ENCODE results near the gene OSBPL10.

DNA sequence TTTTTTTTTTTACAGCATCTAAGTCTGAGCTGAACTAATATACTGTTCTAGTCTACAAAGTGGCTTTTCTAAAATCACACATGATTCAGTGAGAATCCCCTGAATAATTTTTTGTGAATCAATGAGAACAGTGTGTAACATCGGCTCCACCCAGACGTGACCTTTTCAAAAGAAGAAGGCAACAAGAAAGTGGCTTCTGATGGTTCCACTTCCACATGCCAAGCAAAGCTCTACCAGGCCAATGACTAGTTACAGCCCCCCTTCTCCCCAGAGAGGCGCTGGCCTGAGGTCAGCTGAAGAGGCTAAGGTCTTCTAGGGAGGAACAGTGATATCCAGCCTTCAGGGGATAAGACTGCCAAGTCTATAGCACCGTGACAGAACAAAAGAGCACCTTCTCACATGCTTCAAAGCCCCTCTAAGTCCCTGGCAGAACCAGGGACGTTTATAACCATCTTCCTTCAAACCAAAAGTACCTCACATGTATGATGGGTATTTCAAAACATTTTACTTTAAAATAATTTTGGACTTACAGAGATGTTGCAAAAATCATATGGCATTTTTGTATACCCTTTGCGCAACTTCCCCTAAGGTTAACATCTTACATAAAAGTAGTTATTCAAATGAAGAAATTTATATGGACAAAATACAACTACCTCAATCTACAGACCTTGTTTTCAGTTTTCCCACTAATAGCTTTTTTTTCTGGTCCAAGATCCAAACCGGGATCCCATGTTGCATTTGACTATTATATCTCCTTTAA lies 177.9 kb downstream of the OSBPL10 start:
- TF ChIP-seq, protein P1, sequence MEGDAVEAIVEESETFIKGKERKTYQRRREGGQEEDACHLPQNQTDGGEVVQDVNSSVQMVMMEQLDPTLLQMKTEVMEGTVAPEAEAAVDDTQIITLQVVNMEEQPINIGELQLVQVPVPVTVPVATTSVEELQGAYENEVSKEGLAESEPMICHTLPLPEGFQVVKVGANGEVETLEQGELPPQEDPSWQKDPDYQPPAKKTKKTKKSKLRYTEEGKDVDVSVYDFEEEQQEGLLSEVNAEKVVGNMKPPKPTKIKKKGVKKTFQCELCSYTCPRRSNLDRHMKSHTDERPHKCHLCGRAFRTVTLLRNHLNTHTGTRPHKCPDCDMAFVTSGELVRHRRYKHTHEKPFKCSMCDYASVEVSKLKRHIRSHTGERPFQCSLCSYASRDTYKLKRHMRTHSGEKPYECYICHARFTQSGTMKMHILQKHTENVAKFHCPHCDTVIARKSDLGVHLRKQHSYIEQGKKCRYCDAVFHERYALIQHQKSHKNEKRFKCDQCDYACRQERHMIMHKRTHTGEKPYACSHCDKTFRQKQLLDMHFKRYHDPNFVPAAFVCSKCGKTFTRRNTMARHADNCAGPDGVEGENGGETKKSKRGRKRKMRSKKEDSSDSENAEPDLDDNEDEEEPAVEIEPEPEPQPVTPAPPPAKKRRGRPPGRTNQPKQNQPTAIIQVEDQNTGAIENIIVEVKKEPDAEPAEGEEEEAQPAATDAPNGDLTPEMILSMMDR (IDR thresholded peaks at IDR 0.05), result no peak
- TF ChIP-seq ZFX (IDR thresholded peaks at IDR 0.05; ENCODE audit: borderline replicate concordance), result no peak
